Measurements from ENCODE around the gene ABCC11.

GRCh38 chr16:48244863-48245195, 2.5 kb downstream of the ABCC11 start:
- TF ChIP-seq CTCF (conservative IDR thresholded peaks at IDR 0.05; ENCODE audit: low read depth, low read length) = no peak
- no peak for TF ChIP-seq FOS (IDR thresholded peaks at IDR 0.05; ENCODE audit: low read depth, low read length)
- TF ChIP-seq ELK1 (IDR thresholded peaks at IDR 0.05; ENCODE audit: borderline replicate concordance, low read depth, low read length) = no peak
- no peak for TF ChIP-seq CHD1 (IDR thresholded peaks at IDR 0.05; ENCODE audit: low read depth, low read length)

All from IMR-90 (cell line).